NCI-H1930 (cell line): ENCODE measurements around the gene APBB2.
A peak's percentile ranks its signal among the peaks of the same experiment; 100 is the strongest.

Experiments used
- DNase-seq, 2 experiments: peaks; one replicate each; lab custom pipeline; 2025; lab: John Stamatoyannopoulos, UW

The APBB2 gene

DNA sequence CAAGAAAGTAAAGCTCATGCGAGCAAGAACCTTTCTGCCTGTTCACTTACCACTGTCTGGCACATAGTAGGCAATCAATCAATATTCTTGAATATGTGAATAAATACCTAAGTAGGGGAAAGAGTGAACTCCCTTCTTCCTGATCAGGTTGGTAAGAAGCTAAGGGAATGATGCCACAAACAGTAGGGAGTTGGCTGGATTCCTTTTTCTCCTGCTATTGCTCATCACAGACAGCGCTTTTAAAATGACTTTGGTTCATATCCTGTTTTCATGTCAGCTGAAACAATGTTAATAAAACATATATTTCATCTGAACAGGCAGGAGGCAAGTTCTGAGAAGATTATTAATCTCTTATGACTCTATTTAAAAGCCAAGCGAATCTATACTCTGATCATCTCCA is 365.4 kb downstream of the APBB2 start:
- DNase-seq, result no peak

DNA sequence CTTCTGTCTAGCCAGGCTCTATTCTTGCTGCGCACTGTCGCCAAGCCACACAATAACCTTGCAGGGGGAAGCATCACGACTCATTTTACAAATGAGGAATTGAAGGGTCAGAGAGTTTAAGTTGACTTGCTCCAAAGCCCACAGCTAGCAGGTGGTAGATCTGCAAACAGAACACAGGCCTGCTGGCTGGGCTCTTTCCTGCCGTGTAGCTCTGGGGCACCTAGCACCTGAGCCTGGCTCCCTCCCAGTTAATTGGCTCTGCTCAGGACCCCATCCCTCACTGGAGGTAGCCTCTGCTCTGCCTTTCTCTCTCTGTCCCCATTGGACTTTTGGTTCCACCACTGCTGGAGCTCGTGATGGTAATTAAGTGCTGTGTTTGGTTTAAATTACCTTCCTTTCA is 366.1 kb downstream of the APBB2 start:
- DNase-seq, result no peak

DNA sequence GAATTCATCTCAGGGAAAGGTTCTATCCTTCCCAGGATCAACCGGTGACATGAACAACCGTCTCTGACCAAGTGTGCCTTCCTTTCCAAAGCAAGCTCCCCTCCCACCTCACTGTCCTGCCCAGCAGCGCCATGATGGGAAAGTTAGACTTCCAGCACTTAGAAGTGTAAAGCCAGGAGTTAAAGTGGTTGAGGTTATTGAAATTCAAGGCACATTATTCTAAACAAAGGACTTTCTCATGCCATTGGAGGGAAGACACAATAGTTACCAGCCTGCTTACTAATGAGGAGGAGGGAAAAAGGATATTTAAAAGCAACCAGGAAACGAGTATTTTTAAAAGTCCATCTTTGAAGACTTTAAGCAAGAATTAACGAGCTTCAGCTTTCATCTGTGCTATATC is 367.8 kb downstream of the APBB2 start:
- DNase-seq, result no peak

DNA sequence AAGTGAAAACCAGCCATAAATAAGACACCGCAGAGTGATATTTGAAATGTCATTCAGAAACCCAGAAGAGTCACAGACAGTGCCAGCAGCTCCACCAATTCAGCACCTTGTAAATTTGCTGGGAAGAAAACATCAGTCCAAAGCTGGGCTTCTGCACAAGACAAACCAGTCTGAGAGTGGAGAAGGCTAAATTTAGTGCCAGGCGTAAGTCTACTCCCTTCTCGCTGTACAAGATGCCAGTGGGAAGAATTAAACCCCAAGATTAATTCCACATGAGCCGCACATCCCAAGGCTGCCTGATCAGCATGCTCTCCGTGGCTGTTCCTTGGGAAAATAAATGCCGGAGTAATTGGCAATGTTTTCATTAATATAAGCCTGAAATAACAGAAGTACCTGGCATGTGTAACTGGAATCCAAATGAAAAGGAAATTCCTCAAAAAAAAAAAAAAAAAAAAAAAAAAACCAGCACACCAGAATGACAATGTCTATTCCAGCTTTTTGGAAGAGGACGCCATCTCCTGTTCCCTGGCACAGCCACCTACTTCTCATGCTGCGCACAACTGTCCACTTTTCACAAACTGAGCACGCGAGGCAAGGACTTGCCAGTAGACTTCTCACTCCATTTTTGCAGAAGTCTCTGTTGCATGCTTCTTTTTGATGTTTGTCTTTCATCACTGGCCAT is 369.0 kb downstream of the APBB2 start:
- no peak for DNase-seq

DNA sequence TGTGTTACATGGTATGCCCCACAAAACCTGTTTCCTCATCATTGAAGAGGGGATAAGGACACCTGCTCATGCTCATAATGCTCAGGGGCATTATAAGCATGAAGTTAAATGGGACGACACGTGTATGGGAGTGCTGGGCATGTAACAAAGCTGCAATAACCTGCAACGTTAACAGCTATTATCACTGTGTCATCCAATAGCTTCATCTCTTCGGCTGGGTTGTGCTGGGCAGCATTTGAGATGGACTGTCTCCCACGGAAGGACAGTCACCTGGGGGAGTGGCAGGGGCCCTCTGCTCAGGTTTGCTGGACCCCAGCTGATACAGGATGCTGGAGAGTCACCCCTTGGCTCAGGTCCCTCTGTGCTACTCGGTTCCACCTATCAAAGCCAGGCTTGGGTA is 370.1 kb downstream of the APBB2 start:
- DNase-seq, result no peak

DNA sequence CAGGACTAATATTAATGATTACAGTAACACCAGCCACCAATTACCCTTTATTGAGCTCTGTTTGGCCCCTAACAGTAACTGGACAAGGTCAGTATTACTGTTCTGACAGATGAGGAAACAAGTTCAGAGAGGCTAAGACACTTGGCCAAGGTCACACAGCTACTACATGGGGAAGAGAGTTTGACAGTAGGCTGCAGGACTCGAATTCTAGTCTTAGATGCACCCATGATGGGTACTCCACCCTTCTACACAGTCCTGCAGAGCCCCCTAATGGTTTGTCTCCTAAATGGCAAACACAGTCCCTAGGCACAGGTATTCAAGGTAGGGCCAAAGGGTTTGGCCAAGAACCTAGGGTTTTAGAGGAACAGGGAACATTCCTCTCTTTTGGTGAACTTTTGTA is 370.6 kb downstream of the APBB2 start:
- DNase-seq, result no peak

DNA sequence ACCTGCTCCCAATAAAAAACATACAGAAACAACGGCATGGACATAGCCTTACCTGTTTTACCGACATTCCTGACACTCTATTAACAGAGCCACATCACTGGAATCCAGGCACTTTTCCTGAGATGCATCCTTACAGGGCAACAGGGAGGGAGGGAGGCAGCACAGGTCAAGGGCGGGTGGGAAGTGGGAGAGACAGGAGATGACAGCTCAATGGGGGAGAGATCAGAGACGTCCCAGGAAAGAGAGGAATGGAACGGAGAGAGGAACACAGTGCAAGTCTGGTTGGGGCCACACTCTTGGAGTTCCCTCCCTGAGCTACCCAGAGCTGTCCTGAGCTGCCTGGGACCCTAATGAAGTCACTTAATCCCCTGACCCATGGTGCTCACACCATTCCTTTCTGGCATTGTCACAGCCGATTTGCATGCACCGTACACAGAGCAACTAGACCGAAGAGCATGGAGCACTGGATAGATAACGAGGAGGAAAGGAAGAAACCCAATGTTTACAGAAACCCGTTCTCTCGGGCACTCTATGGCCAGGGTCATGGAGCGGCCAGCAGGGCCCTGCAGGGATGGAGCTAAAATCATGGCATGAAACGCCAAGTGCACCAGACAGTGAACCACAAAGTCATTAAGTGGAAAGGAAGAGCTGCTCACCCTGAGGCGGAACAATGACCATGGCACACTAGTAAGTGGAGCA is 371.5 kb downstream of the APBB2 start:
- DNase-seq, result no peak

DNA sequence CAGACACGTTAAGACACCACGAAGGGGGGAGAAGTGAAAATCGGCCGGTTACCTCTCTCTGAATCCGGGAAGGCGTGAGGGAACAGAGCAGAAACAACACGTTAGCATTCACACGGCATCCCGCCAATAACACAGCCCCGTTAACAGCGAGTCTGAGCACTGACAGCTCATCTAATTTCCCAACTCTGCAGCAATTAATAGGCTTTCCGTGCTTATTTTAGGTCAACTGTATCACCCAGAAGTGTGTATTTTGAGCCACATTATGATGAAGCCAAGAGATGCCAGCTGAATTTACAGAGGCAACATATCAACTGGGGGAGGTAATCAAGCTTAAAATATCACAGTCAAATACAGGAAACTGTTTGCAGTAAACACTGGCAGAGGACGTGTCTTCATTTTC is 372.0 kb downstream of the APBB2 start:
- no peak for DNase-seq

DNA sequence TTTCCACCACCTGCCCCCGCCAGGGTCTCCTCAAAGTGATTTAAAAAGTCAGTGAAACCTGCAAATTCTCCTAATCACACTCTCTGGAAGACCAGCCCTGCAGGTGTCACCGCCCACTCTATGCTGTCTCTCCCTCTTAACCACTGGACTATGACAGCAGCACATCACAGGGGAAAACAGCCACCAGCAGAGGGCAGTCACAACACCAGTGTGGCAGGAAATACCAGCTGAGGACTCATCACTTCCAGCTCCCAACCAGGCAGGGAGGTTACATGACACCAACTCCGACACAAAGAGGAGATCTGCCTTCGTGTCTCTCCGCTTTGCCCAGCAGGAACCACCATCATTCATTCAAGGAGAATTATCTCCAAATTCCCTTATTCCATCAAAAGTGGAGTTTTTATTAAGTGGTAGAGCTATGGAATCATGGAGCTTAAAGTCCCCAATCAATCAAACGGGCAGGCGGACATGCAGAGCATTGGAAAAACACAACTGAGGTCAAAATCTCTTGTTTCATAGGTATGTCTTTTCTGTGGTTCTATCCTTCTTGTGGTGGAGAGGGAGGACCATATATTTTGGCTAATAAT is 373.3 kb downstream of the APBB2 start:
- peak in 1 of 2 experiments; percentile 3 for DNase-seq

DNA sequence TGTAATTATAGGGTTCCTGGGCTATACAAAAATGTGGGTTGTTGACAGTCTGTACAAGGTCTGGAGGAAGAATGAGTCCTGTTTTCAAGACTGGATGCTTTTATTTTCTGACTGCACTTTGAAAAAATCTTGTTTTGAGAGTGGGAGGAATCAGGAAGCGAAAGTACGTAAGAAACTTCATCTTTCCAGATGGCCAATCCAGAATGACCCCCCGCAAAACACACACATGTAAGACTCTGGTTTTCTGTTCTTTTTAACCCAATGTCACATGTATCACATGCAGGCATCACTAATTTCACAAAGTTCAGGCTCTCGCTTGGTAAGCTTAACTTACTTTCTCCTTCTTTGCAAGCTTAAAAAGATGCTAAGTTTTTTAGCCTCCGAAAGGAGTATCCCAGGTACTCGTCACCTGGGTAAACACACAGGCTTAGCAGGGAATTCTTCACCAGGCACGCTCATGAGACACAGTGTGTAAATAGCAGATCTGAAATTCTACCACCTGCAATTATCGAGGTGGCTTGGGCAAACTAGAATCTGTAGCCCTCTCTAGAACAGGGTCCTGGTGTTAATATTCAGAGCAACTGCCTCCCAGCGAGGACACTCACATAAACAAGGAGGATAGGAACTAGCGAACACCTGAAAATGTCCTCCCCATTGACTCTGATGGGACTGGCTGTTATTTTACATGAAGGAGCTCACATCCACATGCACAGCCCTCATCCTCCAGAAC is 373.9 kb downstream of the APBB2 start:
- no peak for DNase-seq

DNA sequence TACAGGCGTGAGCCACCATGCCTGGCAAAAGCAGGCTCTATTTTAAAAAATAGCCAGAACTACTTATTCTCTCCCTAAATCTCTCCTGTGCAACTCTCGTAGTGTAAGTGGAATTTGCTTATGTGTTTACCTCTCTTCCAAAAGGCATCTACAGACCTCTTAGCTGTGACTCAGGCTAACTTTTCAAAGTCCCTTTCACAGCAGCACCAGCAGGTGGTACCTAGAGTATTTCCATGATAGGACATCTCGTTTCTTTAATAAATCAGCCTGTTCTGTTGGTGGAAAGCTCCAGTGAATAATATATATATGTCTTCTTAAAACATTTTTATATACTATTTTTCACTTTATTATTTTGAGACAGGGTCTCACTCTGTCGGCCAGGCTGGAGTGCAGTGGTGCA is 375.6 kb downstream of the APBB2 start:
- no peak for DNase-seq

DNA sequence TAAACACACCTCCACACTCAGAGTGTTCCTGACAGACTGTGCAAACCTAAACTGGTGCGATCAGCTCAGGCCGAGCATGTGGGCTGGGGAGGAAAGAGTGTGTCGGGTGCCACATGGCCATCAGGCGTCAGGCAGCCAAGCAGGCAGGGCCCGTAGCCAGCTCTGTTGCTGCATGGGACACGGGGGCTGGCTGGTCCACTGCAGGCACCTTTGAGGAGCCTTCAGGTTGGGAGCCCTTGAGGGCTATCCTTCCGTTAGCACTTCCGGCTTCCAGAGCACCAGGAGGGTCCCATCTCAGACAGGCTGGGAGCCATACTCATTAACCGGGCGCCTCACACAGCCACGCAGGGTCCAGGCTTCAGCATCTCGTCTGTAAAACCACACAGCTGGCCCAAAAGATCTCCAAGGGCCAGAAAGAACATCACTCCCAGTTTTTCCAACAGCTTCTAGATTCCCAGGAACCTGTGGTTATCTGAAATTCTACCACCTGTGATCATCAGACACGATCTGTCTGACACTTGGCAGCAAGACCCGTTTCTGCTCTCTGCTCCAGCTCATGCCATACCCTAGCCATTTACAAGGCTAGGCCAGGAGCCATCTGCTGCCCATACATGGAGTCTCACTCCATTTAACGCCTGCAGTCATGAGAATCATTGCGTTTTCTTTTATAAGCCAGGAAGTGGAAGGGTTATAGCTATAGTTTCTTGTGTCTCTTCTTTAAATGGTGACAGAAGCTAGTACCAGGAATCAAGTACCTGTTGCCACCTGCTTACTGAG is 377.1 kb downstream of the APBB2 start:
- DNase-seq, result no peak

DNA sequence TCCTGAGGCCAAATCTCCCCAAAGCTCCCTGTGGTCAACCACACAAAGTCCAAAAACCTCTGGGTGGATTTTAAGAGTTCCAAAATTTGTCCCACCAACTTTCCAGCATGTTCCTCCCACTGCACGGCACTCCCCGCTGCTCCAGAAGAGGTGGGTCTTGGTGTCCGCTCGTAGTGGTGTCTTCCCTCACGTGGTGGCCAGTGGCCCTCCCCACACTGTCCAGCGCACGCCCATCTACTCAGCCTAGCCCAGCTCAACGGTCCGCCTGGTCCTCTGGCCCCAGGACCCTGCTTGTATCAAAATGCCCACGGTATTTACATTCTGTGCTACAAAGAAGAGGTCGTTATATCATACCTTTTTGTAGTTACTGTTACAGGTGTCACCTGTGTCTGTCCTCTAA is 381.1 kb downstream of the APBB2 start:
- no peak for DNase-seq

DNA sequence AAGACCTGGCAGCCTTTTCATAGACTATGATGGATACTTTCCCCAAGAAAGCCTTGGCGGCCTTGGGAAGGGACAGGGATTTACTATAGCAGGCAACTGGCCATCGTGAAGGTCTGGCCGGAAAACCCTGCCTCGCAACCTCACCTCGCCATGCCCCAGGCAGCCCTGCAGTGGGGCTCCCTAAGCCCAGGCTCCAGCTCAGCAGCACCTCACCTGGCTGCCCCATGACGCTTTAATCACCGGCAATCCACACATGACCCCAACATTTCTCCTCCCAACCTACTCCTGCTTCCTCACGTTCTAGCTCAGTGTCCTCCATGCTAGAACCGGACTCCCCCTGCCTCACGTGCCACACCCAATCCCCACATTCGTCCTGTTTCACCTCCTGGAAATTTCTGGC is 382.2 kb downstream of the APBB2 start:
- DNase-seq, result no peak

DNA sequence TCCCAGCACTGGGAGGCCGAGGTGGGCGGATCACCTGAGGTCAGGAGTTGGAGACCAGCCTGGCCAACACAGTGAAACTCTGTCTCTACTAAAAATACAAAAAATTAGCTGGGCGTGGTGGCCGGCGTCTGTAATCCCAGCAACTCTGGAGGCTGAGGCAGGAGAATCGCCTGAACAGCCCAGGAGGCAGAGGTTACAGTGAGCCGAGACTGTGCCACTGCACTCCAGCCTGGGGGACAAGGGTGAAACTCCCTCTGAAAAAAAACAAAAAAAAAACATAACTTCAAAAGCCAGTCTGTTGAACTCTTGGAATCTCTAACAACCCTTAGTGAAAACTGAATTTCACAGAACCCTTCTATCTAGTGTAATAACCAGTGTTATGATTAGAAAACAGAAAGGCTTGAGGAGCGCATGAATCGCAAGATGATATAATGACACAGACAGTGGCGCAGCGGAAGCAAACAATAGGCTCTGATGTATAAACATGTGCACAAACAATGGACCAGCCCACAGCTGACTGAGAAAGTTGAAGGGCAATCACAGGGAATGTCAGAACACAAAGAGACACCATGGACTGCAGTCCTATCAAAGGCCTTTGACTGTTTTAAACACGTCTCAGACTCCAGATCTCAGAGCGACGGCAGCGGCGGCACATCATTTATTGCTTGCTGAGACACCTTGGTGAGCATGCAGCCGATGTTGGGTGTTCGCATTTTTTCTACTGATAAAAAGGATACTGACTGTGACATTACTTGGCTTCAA is 383.0 kb downstream of the APBB2 start:
- DNase-seq, result no peak

DNA sequence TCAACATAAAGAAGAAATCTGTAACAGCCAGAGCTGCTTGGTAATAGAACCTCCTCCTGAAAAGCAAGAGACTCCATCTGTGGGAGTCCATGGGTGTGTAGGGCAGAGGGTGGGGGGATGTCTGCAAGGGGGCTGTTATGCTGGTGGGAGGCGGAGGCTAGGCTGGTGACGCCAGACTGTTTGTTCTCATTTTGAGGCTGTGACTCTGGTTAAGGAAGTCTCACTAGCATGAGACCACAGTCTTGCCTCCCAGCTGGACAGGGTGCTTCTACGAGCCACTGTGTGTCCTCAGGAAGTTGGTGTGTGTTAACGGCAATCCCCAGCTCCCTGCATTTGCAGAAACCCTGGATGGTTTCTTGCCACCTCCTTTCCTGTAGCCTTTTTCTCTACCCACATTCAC is 384.8 kb downstream of the APBB2 start:
- no peak for DNase-seq

DNA sequence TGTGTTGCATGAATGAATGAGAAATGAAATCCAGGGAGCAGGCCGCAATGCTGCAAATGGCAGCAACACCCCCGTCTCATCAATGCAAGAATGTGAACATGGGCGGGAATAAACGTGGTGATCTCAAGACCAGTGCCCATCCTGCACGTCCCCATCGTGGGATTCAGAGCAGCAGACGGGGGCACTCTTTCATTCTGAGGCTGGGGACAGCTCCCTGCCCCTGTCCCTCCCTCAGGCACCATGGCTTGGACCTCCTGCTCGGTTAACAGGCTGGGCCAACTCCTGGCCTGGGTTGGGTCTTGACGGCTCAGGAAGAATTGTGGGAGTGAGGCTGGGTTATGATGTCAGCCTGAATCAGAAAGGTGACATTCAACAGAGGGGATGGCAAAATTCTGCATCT is 385.7 kb downstream of the APBB2 start:
- DNase-seq, result no peak

DNA sequence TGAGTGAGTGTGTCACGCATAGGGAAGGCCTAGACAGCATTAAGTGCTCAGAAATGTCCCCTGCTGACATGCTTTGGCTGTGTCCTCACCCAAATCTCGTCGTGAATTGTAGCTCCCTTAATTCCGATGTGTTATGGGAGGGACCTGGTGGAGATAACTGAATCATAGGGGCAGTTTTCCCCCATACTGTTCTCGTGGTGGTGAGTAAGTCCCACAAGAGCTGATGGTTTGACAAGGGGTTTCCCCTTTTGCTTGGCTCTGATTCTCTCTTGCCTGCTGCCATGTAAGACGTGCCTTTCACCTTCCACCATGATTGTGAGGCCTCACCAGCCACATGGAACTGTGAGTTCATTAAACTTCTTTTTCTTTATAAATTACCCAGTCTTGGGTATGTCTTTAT is 386.6 kb downstream of the APBB2 start:
- DNase-seq, result no peak

DNA sequence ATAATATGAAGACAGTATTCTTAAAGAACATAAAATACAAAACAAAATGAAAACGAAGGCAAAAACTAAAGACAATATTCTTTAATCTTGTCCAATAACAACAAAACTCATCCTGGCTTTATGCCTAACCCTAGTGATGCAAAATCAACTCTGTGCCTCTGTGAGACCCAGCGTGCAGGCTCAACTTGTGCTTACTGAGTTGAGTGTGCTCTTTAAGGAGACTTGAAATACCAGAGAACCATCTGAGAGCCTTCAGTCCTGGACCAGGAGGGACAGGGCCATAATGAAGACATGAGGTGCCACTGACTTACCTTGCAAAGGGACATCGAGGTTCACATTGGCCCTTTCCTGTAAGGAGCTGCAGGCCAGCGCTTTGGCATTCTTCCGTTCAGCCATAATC is 387.5 kb downstream of the APBB2 start:
- DNase-seq, result no peak

DNA sequence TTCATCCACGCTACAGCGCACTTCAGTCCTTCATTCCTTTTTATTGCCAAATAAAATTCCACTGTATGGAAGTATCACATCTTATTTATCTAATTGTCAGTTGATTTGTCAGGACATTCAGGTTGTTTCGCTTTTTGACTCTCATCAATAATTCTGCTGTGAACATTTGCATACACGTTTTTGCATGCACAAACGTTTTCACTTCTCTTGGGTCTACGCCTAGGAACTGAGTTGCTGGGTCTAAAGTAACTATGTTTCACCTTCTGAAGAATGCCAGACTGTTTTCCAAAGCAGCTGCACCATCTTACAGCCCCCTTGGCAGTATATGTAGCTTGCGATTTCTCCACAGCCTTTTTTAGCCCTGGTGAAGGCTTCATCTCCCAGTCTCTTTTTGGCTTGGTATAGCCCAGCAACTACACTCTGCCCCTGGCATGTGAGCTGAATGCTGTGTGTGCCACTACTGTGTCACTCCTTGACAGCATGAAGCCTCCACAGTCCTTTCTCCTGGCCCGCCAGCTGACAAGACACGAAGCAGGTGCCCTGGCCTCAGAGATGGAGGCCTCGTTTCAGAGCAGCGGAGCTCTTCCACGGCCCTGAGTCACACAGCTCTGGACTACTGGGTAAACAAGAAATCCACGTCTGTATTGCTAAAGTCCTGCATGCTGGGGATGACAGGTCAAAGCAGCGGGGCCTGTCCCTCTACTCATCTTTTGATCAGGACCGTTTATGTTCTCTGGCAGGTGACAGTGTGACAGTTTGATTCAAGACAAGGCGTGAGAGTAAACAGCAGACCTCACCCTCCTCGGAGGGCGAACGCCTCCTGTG is 389.1 kb downstream of the APBB2 start:
- DNase-seq, result no peak
